HG03521 (cell line): Measurements from ENCODE around the gene HOXA7.
A peak's percentile ranks its signal among the peaks of the same experiment; 100 is the strongest.

Experiments used
- ATAC-seq: cut with Tn5 transposase; IDR thresholded peaks from one replicate; pipeline ENCODE4 v1.9.1; 2021; ENCODE audit warnings: mild to moderate bottlenecking, moderate library complexity; ENCODE audit not compliant: unreplicated experiment

Gene HOXA7

DNA sequence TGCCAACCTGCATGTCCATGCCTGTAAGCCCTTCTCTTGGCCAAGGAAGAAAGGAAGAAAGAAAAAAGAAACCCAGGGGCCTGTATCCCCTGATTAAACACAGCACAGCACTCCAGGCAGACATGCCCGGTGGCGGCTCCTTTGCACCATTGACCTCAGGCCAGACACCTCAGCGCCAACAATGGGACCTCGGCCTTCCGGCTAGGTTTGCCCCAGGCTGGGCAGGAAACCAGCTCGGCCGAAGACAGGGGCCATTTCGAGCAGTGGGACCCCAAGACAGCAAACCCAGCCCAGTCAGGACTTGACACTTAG is 14.8 kb upstream of the HOXA7 start:
- ATAC-seq, result no peak

DNA sequence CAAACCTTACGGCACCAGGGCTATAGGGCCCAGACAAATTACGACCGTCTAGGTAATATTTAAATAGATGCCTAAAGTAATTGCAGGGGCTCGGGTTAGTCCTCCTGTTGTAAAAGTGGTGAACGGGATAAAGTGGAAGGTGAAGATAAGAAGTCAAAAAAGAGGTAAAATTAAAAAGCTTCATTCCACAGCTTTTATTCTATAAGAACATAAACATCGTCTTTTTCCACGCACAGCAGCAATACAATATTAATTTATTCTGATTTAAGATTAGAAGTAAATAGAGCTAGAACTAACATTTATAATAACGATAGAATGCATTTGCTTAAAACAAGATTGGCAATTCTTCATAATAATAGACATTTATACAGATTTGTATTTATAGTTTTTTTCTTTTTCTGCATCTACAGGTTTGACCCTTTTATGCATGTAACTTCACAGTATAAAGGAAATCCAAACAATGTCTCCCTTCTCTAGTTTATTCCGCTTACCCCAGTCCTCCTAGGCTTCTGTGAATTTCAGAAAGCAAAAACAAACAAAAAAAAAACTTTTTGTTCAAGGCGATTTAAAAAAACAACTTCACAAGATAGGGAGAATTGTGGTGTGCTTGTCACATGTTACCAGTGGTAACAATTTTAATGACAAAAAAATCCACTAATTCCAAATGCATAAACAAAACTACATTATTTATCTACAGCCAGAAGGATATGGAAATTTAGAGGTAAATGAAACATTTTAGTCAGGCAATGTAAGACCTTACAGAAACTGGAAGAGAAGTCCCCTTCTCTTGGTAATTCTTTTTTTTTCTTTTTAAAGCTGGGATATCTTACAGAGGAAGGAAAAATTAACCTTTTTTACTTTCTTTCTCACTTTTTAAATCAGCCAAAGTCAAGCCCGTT is 14.2 kb upstream of the HOXA7 start:
- ATAC-seq, result no peak

- ATAC-seq, result no peak
These were observed 13.4 kb upstream of the HOXA7 start for GRCh38 chr7:27169658-27170425.

- ATAC-seq, result no peak
These were observed 11.9 kb upstream of the HOXA7 start for GRCh38 chr7:27168265-27168947.

GRCh38 chr7:27167916-27168264 is 11.4 kb upstream of the HOXA7 start:
- ATAC-seq, result no peak

GRCh38 chr7:27166531-27167505 is 10.3 kb upstream of the HOXA7 start:
- no peak for ATAC-seq

- ATAC-seq, result no peak
These were observed 9.6 kb upstream of the HOXA7 start for GRCh38 chr7:27165996-27166530.

GRCh38 chr7:27165089-27165995 is 8.9 kb upstream of the HOXA7 start, which contains the start of gene HOXA9:
TSS of gene HOXA9 (minus strand) at chr7:27165537. CDS start at chr7:27165457, 80 bp downstream.
- no peak for ATAC-seq

DNA sequence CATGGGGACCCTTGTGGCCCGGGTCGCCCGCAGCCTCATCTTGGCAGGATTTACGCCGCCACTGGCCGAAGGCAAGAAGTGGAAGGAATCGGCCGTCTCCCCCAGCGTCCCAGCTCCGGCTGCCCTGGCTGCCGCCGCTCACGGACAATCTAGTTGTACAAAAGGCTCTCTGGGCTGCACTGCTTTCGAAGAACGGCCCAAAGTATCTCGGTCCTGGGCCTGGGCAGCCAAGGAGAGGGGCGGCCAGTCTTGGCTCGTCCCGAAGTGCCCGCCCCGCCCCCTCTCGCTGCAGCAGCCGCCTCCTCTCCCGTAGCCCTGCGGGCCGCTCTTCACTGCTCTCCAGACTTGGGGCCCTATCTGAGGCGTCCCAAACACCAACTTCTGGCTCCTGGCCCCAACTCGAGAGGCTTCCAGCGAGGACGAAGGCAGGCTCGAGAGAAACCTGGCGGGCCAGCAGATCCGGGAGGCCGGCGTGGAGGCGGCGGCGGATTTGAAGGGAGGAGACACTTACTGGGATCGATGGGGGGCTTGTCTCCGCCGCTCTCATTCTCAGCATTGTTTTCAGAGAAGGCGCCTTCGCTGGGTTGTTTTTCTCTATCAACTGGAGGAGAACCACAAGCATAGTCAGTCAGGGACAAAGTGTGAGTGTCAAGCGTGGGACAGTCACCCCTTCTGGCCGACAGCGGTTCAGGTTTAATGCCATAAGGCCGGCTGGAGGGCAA is 8.1 kb upstream of the HOXA7 start:
- ATAC-seq, result no peak

- ATAC-seq, result no peak
These were observed 7.5 kb upstream of the HOXA7 start for GRCh38 chr7:27164045-27164366.

- no peak for ATAC-seq
These were observed 7.0 kb upstream of the HOXA7 start for GRCh38 chr7:27163288-27164044.

DNA sequence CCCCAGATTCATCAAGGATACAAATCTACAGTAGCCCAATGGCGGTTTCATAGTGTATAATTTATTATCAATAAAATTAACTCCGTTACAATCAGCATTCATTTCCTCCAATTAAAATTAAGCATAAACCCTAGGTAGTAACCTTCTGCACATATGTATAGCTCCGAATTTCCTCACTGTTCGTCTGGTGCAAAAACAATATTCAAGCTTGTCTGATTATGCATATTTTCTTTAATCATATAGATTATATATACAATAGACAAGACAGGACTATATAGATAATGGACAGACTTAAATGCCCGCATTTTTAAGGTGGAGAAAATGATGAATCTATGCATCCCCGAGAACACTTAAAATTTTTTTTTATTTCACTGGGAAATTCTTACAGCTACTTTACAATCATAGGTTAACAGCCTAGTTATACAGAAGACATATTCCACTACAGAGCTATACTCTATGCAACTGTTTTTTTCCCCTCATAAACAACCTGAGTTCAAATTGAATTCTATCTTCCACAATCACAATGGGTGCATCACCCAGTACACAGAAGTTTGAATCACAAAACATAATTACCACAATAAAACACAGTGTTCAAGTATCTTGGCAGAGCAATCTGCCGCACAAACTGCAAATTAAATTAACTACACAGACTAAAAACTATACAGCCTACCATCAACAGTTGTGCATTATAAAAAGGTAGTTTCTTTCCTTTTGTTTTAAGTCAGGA is 6.2 kb upstream of the HOXA7 start:
- ATAC-seq, result no peak

DNA sequence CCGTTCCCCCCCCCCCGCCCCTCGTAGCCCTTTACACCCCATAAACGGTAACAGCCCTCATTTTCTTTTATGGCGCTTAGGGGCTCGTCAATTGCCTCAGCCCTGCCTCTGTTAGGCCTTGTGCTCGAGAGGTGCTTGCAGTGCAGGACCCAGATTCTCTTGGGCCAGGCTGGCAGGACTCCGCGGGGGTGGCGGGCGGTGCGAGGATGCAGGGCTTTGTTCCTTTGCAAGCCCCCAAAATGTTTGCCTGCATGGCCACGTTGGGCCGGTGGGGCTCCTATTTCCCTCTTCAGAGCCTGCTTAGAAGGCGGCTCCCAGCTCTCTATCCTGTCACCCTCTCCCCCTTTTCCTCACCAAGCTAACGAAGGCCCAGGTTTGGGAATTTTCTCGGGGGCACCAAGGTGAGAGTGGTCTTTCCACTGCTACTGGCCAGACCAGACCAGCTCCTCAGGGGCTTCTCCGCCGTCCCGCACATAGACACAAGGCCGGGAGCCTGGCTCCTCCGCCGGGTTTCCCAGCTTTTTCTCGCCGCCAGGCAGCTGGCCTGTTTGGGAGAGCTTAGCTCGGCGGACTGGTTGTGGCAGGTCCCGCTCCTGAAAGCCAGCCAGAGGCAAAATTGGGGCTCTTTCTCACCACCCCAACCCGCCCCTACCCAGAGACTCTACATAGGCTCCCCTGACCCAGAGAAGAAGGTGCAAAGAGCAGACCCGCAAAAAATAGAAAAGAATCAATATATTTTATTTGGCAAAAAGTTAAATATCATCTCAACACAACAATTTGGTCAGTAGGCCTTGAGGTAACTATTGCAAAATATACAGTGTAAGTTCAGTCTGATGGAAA is 5.5 kb upstream of the HOXA7 start:
- no peak for ATAC-seq

- no peak for ATAC-seq
These were observed 4.8 kb upstream of the HOXA7 start for GRCh38 chr7:27161214-27161720.

DNA sequence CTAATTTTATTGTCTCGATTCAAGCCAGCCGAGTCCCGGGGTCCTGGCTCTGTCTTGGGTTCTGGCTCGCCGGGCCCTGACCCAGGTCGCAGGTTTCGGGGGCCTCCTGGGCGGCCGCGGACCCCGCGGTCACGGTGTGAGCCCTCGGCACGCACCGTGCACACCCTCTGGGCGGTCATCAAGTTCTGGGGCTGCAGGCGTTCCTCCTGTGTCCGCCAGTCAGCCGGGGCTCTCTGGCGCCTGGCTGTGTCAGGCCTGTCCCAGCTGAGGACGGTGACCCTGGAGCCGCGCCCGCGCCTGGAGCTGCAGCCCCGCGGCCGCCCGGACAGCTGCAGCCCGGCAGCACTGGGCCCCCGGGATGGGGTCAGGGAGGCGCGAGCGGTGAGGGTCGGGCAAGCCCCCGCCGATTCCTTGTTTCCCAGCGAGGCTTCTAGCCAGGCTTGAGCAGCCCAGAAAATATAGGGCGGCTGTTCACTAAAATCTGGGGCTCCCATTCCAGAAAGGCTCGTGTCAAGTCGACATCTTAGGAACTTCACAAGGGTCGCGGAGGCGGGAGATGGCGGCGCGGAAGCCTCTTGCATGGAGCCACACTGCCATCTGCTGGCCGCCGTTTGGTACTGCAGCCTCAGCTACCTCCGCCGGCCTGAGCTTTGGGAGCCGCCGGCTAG is 4.2 kb upstream of the HOXA7 start:
- peak; percentile 40 for ATAC-seq

DNA sequence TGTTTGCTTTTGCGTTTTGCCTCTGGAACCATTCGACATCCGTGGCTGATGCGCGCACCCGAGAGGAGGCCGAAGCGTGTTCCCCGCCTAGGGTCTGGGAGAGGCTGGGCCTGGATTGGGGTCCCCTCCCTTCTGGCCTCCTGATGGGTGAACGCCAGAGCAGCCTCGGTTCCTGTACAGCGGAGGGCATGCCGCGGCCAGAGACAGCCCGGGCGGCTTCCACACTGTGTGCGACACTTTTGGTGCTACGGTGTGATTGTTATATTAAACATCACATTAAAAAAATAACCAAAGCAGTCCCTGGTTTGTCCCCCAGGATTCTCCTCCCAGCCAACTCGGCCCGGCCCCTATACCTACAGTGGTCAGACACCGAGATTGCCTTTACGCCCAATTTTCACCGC is 3.7 kb upstream of the HOXA7 start:
- no peak for ATAC-seq
